ENCODE data around the gene TEX14.
"Not testable (repeated sequence)": the region's sequence is repeated elsewhere in the genome, so short reads cannot be mapped to it uniquely, and the experiment has no call there.

The TEX14 gene

GRCh38 chr17:58556833-58557250 is 135.0 kb downstream of the TEX14 start:
- TF ChIP-seq CTCF (conservative IDR thresholded peaks at IDR 0.05), result no peak
- H3K27ac ChIP-seq, result no peak overlapping the region

GRCh38 chr17:58555109-58555508 is 136.7 kb downstream of the TEX14 start:
- not testable (repeated sequence) for H3K27ac ChIP-seq

- TF ChIP-seq CTCF (conservative IDR thresholded peaks at IDR 0.05), result 0 out of 2 replicates have a peak, but pooled peaks have one; percentile 13
- H3K27ac ChIP-seq, result no peak overlapping the region
These were observed 150.6 kb downstream of the TEX14 start for GRCh38 chr17:58541249-58541648.

GRCh38 chr17:58539698-58540097 is 152.1 kb downstream of the TEX14 start:
- no peak overlapping the region for H3K27ac ChIP-seq
- no peak for TF ChIP-seq CTCF (conservative IDR thresholded peaks at IDR 0.05)

GRCh38 chr17:58538811-58539409 is 152.9 kb downstream of the TEX14 start:
- no peak for TF ChIP-seq CTCF (conservative IDR thresholded peaks at IDR 0.05)
- H3K27ac ChIP-seq, result no peak overlapping the region

- no peak for TF ChIP-seq CTCF (conservative IDR thresholded peaks at IDR 0.05)
- no peak overlapping the region for H3K27ac ChIP-seq
These were observed 154.6 kb downstream of the TEX14 start for GRCh38 chr17:58537266-58537665.

- TF ChIP-seq CTCF (conservative IDR thresholded peaks at IDR 0.05), result no peak
These were observed 155.3 kb downstream of the TEX14 start for GRCh38 chr17:58536542-58536941.

GRCh38 chr17:58535431-58535830 is 156.4 kb downstream of the TEX14 start:
- no peak overlapping the region for H3K27ac ChIP-seq
- no peak for TF ChIP-seq CTCF (conservative IDR thresholded peaks at IDR 0.05)

More at GRCh38 chr17:58536542-58536941, 155.3 kb downstream of the TEX14 start:
- no peak overlapping the region for H3K27ac ChIP-seq

Measured in VCaP (cell line).